IPS DF 19.7 (cell line): ENCODE measurements around the gene SGK1.
A peak's percentile ranks its signal among the peaks of the same experiment; 100 is the strongest.
"Not testable (repeated sequence)": the region's sequence is repeated elsewhere in the genome, so short reads cannot be mapped to it uniquely, and the experiment has no call there.

Experiments
- DNase-seq: peaks from one replicate; pipeline ENCODE4 v3.0.0-alpha.2; 2013; ENCODE audit warnings: low read depth, low spot score

The SGK1 gene

DNA sequence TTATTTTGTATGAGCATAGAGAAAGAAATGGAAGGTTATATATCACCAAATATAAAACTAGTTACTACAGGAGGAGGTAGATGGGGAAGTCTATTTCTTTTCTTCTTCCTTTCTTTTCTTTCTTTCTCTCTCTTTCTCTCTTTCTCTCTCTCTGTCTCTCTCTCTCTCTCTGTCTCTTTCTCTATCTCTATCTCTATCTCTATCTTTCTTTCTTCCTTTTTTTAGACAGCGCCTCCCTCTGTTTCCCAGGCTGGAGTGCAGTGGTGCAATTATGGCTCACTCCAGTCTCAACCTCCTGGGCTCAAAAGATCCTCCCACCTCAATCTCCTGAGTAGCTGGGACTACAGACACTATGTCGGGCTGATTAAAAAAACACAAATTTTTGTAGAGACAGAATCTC is 10.2 kb upstream of the SGK1 start:
- DNase-seq, result no peak

DNA sequence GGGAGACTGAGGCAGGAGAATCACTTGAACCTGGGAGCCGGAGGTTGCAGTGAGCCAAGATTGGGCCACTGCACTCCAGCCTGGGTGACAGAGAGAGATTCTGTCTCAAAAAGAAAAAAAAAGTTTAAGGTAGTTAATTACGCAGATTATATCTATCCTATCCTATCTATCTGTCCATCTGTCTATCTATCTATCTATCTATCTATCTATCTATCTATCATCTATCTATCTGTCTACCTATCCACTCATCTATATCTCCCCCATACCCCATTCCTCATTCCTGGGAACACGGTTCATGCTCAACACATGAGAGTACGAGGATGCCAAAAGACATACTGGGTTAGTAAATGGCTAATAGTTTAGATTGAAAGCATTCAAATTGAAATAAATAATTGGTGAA is 8.3 kb upstream of the SGK1 start:
- not testable (repeated sequence) for DNase-seq

DNA sequence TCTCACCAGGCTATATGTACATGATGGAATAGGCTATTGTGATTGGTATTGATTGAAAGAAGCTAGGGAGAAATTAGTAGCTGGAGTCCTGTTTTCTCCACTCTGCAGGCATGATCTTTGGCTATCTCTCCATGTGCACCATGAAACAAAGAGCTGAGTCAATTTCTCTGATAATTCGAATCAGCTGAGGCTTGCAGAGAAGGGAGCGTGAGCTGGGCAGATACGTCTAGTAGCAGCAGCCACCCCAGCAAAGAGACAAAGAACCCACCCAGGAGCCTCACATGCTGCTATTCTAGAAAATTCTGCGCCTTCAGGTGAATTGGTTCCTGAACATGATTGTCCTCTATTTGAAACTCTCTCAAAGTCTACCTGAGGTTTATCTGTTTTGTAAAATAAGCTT is 6.9 kb upstream of the SGK1 start:
- DNase-seq, result no peak

DNA sequence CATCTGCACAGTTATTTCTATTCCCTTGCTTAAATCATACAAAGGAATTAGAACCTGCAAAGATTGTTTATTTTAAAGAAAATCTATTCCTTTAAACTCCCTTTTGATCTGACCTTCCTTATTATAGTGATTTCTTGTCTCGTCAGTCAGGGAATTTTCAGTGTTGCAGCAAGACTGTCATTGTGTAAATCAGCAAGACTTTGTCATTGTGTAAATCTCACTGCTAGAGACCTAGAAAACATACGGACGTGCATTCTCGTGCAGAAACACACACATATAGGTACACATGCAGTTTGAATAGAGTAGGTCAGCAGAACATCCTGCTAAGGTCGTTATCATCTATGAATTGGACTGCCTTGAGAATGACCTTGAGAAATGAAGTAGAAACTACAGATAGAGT is 6.2 kb upstream of the SGK1 start:
- no peak for DNase-seq

DNA sequence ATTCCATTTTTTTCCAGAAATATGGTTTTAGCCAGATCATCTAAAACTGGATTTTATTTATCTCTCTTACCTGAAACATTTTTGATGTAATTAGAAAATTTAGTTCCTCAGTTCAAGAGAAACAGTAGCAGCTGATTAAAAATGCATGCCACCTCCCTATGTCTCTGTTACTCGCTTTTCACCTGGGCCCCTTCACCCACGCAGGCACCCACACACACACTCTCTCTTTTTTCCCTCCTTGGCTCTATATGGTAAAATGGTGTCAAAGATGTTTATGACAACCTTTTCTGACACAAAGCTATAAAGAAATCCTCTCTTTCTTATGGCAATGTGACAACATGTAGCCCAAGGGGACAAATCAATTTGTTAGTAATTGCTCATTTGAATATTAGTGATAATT is 5.8 kb upstream of the SGK1 start:
- no peak for DNase-seq

DNA sequence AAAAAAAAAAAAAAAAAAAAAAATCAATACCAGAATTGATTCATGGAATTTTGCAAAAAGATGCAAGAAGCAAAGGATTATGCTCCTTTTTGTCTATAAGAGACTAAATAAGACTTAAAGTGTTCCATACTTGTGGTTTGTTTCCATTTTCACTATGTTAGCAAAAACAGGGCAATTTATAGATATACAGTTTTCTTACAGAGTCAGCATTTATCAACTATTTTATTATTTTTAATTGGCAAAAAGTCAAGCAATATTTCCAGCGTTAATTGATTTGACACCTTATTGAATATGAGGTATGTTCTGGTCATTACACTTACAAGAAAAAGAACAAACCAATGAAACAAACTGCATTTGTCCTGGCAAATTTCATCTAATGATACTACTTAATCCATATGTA is 5.4 kb upstream of the SGK1 start:
- no peak for DNase-seq

DNA sequence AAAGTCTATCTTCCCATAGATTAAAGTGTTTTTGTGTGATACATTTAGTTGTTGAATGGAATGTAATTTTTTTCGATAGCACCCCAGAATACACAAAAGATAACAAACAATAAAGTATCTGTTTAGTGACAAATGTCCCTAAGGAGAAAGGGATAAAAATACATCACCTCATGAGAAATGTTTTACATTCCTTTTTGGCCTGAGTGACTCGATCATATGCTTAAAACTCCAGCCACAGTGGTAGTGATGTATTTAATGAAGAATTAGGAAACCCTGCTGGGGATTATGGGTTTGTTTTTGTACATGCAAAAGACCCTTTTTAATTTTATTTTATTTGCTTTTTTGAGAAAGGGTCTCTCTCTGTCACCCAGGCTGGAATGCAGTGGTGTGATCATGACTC is 4.3 kb upstream of the SGK1 start:
- DNase-seq, result no peak

DNA sequence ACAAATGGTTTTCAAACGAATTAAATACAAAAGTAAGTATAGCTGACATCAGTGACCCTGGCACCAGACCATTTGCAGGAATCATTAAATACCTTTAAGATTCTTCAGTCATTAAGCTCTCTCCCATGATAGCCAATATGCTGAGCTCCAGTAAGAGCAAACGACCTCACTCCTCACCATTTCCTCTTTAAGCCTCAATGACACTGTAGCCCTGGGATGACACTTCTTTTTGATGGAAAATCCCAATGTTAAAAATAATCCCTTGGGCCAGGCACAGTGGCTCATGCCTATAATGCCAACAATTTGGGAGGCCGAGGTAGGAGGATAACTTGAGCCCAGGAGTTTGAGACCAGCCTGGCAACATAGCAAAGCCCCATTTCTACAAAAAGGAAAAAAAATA is 3.3 kb upstream of the SGK1 start:
- no peak for DNase-seq

DNA sequence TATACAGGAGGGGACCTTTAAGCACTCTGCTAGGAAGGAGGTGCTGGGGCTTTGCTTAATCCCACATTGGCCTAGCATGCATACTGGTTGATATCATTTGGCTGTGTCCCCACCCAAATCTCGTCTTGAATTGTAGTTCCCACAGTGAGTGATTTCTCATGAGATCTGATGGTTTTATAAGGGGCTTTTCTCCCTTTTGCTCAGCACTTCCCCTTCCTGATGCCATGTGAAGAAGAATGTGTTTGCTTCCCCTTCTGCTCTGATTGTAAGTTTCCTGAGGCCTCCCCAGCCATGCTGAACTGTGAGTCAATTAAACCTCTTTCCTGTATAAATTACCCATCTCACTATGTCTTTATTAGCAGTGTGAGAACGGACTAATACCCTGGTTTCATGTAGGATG is 1.8 kb upstream of the SGK1 start:
- DNase-seq, result not testable (repeated sequence)

DNA sequence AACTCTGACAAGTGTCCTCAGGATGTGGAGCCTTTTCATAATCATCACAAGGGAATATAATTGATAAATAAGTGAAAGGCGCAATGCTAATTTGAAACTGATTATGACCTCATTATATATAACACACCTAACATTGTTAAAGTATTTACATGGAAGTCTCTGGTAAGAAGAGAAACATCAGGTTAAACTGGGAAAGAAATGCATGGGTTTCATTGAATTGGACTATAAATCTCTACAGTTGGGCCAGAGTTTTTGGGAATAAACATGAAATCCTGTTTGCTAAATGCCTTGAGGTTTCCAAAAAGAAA is 1.0 kb upstream of the SGK1 start:
- no peak for DNase-seq

DNA sequence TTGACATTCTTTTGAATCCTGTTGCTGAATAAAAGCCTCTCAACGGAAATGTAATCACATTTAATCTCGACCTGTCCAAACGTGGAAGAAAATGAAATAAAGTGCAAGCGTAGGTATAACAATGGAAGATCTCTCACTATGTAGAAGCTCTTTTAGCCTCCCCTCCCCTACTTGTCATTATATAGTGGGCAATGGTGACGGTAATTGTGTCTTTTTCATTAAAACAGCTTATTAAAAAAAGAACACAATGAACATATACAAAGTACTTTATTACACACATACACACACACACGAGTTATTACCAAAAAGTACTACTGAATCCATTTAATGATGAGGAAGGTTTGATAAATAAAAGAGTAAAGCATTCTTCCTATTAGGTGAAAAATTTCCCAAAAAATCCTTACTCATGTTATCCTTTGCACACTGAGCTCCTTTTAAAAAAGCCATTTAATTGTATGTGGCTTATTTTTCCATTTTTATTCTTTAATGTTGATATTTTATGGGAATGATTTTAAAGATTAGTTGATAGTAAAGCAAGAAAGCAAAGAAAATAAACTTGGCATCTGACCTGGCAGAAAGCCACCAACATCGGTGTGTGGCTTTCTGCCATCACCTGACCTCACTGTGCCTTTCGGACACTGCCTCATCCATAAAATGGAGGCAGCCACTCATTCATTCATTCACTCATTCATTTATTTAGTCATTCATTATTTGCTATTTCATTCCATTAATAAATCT is 493 bp upstream of the SGK1 start:
- DNase-seq, result no peak

DNA sequence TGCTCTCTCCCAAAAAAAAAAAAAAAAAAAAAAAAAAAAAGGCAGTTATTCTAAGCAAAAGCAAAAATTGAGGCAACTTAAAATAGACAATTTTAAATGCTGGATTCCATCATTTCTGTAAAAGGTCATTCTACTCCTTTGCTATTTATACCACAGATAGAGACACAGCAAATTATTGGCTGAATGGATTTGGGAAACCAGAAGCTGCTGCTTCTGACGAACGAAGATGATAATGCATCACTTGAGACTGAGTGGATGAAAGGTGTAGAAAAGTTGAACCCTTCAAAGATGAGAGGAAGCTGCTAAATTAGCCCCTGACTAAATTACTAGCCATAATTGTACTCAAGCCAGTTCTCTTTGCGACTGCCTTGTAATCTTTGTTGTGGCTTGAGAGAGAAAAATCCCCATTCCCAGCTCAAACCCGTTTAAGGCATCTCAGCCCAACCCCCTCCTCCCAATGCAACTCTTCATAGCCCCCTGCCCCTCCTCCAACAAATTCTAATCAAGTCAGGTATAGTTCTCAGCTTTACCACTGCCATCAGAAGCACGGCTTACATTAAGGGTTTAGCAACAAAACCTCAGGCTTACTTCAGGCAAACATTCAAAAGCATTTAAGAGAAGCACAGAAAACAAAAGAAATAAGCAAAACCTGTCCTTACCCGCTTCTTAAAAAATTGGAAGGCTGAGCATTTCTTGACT is 1.0 kb downstream of the SGK1 start:
- DNase-seq, result no peak

DNA sequence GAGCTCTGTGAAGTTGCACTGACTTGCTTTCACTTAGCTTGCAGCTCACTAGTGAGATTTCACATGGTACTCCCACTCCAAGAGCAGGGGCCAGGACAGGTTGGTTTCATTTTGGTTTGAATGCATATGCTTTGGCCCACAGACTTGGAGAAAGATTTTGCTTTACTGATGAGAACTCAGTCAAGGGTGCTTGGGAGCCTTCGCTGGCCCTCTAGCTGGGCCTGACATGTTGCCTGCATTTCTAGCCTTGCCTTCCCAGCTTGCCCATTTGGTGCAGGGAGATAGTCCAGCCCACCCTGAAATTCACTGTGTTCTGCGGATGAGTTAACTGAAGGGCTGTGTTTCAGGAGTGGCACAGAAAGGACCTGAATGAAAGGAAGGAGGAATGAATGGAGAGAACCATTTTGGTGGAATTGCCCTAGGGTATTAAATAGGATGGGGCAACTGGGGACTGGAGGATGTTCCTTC is 1.9 kb downstream of the SGK1 start:
- no peak for DNase-seq

DNA sequence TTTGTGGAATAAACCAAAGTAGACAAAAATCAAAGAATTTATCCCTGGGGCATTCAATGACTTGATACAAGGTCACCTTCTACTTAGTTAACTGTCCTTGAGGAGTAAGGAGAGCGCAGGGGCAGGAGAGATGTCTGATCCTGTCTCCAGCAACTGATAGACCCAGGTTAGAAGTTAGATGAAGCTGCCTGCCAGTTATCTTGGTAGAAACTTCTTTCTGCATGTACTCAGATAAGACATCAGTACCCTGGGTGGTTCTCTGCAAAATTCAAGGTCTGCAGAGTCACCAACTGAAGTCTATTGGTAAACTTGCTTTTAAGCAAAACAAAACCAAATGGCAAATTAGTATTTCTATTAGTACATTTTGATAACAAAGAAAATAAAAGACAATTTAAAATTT is 2.7 kb downstream of the SGK1 start:
- DNase-seq, result no peak

DNA sequence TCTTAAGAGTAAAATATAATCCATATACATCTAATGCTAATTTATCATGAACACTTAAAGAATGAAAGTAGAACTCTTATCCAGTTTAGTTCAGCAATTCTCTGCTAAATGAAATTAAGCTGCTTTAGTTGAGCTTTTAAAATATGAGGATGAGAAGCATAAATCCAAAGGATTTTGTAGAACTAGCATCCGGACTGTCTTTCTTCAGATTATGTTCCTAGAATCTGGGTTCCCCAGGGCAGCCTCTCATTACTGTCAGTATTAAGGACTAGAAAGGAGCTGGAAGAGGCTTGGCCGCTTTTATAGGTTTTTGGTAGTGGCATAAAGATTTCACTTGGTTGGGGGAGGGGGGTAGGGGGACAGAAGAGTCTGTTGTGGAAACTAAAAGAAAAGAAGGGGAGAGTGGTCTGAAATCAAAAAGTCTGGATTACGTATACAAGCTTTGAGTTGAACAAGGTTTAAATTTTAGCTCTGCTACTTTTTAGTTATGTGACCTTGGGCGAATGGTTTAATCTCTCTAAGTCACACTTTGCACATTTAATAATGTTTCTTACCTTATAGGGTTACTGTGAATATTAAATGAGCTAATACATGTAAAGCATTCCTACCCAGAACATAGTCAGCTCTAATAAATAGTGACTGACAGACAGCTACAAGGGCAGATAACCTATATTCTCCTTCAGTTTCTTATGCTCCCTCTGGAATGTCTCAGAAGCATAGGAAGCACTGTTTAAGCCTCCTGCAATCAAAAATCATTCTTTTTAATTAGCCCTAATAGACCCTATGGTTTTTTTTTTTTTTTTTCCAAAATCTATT is 3.7 kb downstream of the SGK1 start:
- DNase-seq, result no peak

DNA sequence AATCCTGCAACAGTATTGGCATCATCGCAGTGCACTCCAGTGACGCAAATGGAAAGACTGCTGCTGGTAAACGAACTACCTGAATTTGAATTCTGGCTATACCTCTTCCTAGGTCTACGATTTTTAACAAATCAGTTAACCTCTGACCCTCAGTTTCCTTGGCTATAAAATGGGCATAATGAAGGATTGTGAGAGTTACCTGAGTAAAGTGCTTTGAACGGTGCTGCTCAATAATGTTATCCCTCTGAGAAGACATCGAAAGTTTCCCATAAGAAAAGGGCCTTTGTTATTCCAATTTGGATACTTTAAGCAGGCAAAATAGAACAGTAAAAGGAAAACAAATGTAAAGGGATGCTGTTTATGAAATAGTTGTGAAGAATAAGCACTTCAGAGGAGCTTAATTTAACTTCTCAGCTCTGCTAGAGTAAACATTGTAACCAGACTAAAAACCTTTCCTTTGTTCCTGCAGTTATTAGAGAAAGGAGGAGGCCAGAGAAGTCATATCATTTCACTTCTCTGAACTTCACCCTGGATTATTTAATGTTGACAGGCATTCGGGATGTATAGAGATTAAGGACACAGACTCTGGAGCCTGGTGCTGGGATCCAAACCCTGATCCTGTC is 5.8 kb downstream of the SGK1 start:
- DNase-seq, result peak; percentile 47

DNA sequence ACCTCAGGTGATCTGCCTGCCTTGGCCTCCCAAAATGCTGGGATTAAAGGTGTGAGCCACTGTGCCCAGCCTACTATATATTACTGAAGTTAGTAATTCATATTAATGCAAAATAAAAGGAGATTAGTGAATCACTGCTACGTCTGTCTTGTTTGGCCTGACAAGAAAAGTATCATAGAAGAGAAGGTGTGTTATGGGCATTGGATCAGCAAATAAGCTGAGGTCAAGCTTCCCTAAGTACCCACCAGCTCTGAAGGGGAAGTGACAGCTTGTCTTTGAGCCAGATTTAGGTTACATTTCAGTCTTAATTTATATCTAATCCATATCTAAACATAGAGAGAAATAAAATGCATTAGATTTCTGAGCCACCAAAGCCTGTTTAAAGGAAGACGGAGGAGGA is 7.1 kb downstream of the SGK1 start:
- DNase-seq, result no peak

DNA sequence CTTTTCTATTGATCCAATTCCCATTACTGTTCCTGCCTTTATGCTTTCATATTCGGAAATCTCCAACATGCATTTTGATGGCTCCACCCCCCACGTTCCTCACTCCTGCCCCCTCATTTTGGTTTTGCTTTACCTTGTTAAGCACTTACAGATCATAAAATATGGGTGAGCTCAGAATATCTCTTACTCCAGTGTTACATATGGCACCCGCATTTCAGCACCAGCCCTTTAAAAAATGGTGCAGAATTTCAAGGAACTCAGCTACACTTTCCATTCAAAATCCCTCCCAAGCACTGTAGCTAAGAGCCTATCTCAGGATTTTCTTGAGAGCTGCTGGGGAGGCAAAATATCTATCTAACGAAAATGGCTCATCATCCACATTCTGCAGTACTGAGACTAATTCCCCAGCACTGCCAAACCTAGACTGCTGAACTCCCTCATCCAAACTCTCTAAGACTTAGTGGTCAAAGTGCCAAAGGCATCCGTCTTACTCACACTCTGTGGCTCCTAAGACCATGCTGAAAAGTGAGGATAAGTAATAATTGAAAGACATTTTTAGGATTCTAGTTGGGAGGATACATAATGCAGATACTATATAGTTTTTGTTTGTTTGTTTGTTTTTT is 7.8 kb downstream of the SGK1 start:
- no peak for DNase-seq

DNA sequence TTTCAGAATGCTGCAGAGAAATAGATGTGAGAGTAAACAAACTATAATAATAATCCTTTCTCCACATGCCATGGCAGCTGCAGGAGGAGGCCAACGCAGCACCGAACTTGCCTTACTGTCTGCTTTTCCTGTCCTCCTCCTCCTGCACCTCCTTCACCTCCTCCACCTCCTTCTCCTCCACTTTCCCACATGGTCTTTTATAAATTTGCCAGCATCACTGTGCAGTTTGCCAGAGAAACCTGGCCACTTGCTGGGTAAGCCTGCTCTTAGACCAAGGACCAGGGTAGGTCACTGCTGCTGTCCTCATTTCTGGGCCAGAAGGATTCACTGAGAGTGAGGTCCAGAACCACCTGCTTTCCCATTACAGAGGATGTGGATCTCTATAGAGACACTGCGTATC is 8.7 kb downstream of the SGK1 start:
- DNase-seq, result no peak

DNA sequence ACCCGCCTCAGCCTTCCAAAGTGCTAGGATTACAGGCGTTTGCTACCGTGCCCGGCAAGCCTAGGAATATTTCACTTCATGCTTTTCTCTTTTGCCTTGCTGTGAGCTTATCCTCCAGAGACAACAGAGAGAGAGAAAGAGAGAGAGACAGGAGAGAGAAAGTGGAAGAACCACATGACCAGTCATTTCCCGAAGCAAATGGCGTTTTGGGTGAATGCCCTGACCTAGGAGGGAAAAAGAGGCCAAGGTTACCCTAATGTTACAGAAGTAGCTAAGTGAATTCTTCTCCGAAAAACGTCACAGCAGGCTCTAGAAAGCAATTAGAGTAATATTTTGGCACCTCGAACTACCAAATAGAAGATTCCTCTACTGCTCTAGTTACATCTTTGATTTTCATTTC is 9.1 kb downstream of the SGK1 start:
- no peak for DNase-seq

DNA sequence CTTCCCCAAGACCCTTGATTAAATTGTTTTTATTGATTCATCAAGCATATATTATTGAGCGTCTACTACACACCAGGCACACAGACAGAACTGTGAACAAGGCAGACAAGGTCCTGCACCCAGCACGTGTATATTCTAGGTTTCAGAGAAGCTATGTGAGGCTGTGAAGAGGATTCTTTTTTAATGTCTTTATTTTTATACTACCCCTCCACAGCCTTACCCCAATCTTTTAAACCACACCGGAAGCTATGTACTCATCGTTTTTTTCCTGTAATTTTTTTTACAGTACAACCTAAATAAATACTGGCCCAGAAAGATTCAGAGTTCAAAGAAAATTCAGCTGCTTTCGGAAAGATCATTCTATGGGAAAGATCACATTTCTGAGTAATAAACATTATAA is 10.0 kb downstream of the SGK1 start:
- no peak for DNase-seq

DNA sequence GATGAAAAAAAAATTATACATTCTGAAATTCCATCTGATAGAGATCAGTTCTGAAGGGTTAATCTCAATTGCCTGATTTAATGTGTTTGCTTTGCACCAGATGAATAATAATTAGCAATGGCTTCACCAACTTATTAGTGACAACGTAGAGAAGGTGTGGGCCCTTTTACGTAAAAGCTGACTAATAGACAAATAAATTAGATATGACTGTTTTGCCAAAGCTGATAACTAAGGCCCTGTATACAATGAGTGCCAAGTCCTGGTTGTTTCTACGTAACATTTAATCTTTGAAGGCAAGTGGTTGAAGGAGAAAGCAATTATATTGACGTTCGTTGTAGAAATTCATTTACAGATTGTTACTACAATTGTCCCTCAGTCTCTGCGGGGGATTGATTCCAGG is 10.8 kb downstream of the SGK1 start:
- no peak for DNase-seq
